ENCODE data around the gene LRGUK.

LRGUK gene

DNA sequence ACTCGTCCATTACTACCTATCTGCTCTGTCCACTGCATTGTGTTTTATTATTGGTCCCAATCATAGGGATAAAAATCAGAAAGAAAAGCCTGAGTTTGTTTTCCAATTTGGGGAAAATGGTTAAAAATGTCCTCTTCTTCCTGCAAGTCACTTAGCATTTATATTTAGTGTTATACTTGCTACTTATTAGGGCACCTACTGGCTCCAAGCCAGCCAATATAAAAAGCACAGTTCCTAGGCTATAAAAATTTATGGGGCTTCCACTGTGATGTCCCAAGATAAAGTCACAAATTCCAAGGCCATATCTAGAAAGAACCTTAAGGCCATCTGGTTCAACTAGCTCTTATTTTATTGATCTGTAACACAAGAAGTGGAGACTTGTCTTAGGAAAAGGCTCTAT, 186.4 kb downstream of the LRGUK start:
- Histone ChIP-seq H3K27me3 (ENCODE audit: control insufficient read depth in 2 of 2, insufficient read depth in 2 of 2, low read length in 2 of 2) (no peaks in the 10 kb centered on the region), H3K4me3 (ENCODE audit: low read length in 2 of 2) (no peak overlapping the region), H3K27ac (ENCODE audit: low read depth in 2 of 2, low read length in 2 of 2) (no peak overlapping the region), H3K9ac (ENCODE audit: low read depth in 1 of 2, low read length in 2 of 2) (no peak overlapping the region), H3K36me3 (ENCODE audit: control insufficient read depth in 2 of 2, insufficient read depth in 2 of 2, low read length in 2 of 2) (no peaks in the 10 kb centered on the region), H3K9me3 (ENCODE audit: control insufficient read depth in 2 of 2, low read length in 2 of 2) (no peaks in the 10 kb centered on the region), H3K4me1 (ENCODE audit: control insufficient read depth in 2 of 2, insufficient read depth in 2 of 2, low read length in 2 of 2) (peaks cover 4 to 12% of the 10 kb centered on the region in 2 donors)
